Measurements from ENCODE around the gene CCDC8. TPM values are rescaled to one million over a fixed set of nuclear protein-coding genes. Genes with fewer than 3 reads are reported as not detected.
"Not testable (repeated sequence)": the region's sequence is repeated elsewhere in the genome, so short reads cannot be mapped to it uniquely, and the experiment has no call there.

The CCDC8 gene
- total RNA-seq, 2 experiments from 2014 or later: not detected

GRCh38 chr19:46442808-46443450 is 29.6 kb upstream of the CCDC8 start:
- POLR2A ChIA-PET: no interaction called here

GRCh38 chr19:46441866-46442265 is 28.5 kb upstream of the CCDC8 start:
- DNase-seq (no peak), ATAC-seq (ENCODE audit: poor library complexity) (no peak)
- Histone ChIP-seq H3K4me1 (ENCODE audit: insufficient read depth, low read length) (no peaks in the 10 kb centered on the region), H3K36me3 (ENCODE audit: insufficient read depth, low read length) (no peaks in the 10 kb centered on the region), H3K27me3 (ENCODE audit: control insufficient read depth in 1 of 2, insufficient read depth in 2 of 2, low read length in 2 of 2) (no peaks in the 10 kb centered on the region), H3K4me3 (ENCODE audit: low read length) (no peak overlapping the region), H3K9me3 (ENCODE audit: control insufficient read depth in 1 of 2, insufficient read depth in 1 of 2, low read length in 2 of 2) (no peaks in the 10 kb centered on the region), H3K27ac (ENCODE audit: low read depth in 1 of 2, low read length in 2 of 2) (no peak overlapping the region)
- intact Hi-C loops (cut with DNase I, micrococcal nuclease): no loop called here
- POLR2A ChIA-PET: no interaction called here
- H3K9me3 Mint-ChIP-seq: no peaks in the 10 kb centered on the region
- no peak overlapping the region for H3K4me3 Mint-ChIP-seq
- H3K4me1 Mint-ChIP-seq (ENCODE audit: low read depth): no peaks in the 10 kb centered on the region
- TF ChIP-seq CTCF (IDR thresholded peaks at IDR 0.05): no peak
- peaks cover 6% of the 10 kb centered on the region for H3K27me3 Mint-ChIP-seq
- no peaks in the 10 kb centered on the region for H3K36me3 Mint-ChIP-seq (ENCODE audit: low read depth)
- H3K27ac Mint-ChIP-seq: no peak overlapping the region
- CTCF ChIA-PET: no interaction called here

More at GRCh38 chr19:46442808-46443450, 29.6 kb upstream of the CCDC8 start:
- Mint-ChIP-seq H3K4me1 (ENCODE audit: low read depth) (no peaks in the 10 kb centered on the region), H3K27ac (no peak overlapping the region), H3K9me3 (no peaks in the 10 kb centered on the region), H3K36me3 (ENCODE audit: low read depth) (no peaks in the 10 kb centered on the region), H3K4me3 (no peak overlapping the region), H3K27me3 (peaks cover 14% of the 10 kb centered on the region)
- no peak overlapping the region for H3K27ac ChIP-seq (ENCODE audit: low read depth in 1 of 2, low read length in 2 of 2)
- DNase-seq: no peak
- no peaks in the 10 kb centered on the region for H3K27me3 ChIP-seq (ENCODE audit: control insufficient read depth in 1 of 2, insufficient read depth in 2 of 2, low read length in 2 of 2)
- no peak for ATAC-seq (ENCODE audit: poor library complexity)
- CTCF ChIA-PET: no interaction called here
- no peaks in the 10 kb centered on the region for H3K36me3 ChIP-seq (ENCODE audit: insufficient read depth, low read length)
- intact Hi-C loops (cut with DNase I, micrococcal nuclease): no loop called here
- no peaks in the 10 kb centered on the region for H3K4me1 ChIP-seq (ENCODE audit: insufficient read depth, low read length)
- no peaks in the 10 kb centered on the region for H3K9me3 ChIP-seq (ENCODE audit: control insufficient read depth in 1 of 2, insufficient read depth in 1 of 2, low read length in 2 of 2)
- H3K4me3 ChIP-seq (ENCODE audit: low read length): no peak overlapping the region
- no peak for TF ChIP-seq CTCF (IDR thresholded peaks at IDR 0.05)

DNA sequence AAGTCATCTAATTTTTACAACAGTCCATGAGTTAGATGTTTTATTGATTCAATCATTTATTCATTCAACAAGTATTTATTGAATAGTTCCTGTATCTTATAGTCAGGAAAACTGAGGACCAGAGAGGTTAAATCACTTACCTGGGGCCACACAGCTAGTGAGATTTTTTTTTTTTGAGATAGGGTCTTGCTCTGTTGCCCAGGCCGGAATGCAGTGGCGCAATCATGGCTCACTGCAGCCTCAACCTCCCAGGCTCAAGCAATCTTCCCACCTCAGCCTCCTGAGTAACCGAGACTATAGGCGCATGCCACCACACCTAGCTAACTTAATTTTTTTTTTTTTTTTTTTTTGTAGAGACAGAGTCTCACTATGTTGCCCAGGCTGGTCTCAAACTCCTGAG is 22.3 kb upstream of the CCDC8 start:
- CTCF ChIA-PET, POLR2A ChIA-PET: not testable (repeated sequence)
- H3K27me3 Mint-ChIP-seq: peaks cover 35% of the 10 kb centered on the region

DNA sequence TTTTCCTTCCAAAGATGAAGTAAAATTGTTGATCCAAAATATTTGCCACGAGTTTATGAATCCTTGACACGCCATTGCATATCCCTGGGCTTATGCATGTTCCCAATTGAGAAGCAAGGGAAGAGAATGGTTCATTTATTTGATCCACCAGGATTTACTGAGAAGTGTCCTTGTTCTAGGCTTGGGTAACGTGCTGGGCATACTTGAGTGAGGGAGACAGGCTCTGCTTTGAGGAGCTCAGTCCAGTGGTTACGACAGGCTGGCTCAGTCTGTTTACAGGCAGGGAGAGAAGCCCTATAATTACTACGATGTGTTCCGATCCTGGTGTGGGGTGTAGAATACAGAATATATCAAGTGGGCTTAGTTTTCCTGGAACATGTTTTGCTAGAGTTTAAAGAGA is 21.6 kb upstream of the CCDC8 start:
- H3K36me3 ChIP-seq (ENCODE audit: insufficient read depth, low read length): no peaks in the 10 kb centered on the region
- no peak overlapping the region for H3K4me3 Mint-ChIP-seq
- DNase-seq (no peak), ATAC-seq (ENCODE audit: poor library complexity) (no peak)
- no peaks in the 10 kb centered on the region for H3K36me3 Mint-ChIP-seq (ENCODE audit: low read depth)
- no peak overlapping the region for H3K27ac ChIP-seq (ENCODE audit: low read depth in 1 of 2, low read length in 2 of 2)
- no peaks in the 10 kb centered on the region for H3K9me3 ChIP-seq (ENCODE audit: control insufficient read depth in 1 of 2, insufficient read depth in 1 of 2, low read length in 2 of 2)
- intact Hi-C loops (cut with DNase I, micrococcal nuclease): no loop called here
- no peaks in the 10 kb centered on the region for H3K4me1 ChIP-seq (ENCODE audit: insufficient read depth, low read length)
- H3K27me3 Mint-ChIP-seq: peaks cover 42% of the 10 kb centered on the region
- H3K27me3 ChIP-seq (ENCODE audit: control insufficient read depth in 1 of 2, insufficient read depth in 2 of 2, low read length in 2 of 2): peaks cover 2 to 10% of the 10 kb centered on the region in 2 experiments
- ChIA-PET CTCF (no interaction called here), POLR2A (no interaction called here)
- H3K4me3 ChIP-seq (ENCODE audit: low read length): no peak overlapping the region
- H3K9me3 Mint-ChIP-seq: no peaks in the 10 kb centered on the region
- H3K4me1 Mint-ChIP-seq (ENCODE audit: low read depth): peaks cover under 1% of the 10 kb centered on the region
- no peak overlapping the region for H3K27ac Mint-ChIP-seq
- TF ChIP-seq CTCF (IDR thresholded peaks at IDR 0.05): no peak

More for the DNA sequence above, 22.3 kb upstream of the CCDC8 start:
- DNase-seq; H3K36me3 ChIP-seq (ENCODE audit: insufficient read depth, low read length); H3K36me3 Mint-ChIP-seq (ENCODE audit: low read depth); H3K27me3 ChIP-seq (ENCODE audit: control insufficient read depth in 1 of 2, insufficient read depth in 2 of 2, low read length in 2 of 2); H3K4me1 ChIP-seq (ENCODE audit: insufficient read depth, low read length); H3K4me3 ChIP-seq (ENCODE audit: low read length); H3K4me3 Mint-ChIP-seq; H3K9me3 Mint-ChIP-seq; H3K4me1 Mint-ChIP-seq (ENCODE audit: low read depth); H3K27ac Mint-ChIP-seq; ATAC-seq (ENCODE audit: poor library complexity); H3K9me3 ChIP-seq (ENCODE audit: control insufficient read depth in 1 of 2, insufficient read depth in 1 of 2, low read length in 2 of 2); intact Hi-C loops (cut with DNase I, micrococcal nuclease); H3K27ac ChIP-seq (ENCODE audit: low read depth in 1 of 2, low read length in 2 of 2): not testable (repeated sequence)

- H3K27ac ChIP-seq (ENCODE audit: low read depth in 1 of 2, low read length in 2 of 2); ATAC-seq (ENCODE audit: poor library complexity); H3K9me3 Mint-ChIP-seq; POLR2A ChIA-PET; intact Hi-C loops (cut with DNase I, micrococcal nuclease); DNase-seq; H3K4me3 ChIP-seq (ENCODE audit: low read length); CTCF ChIA-PET; H3K36me3 Mint-ChIP-seq (ENCODE audit: low read depth); H3K4me1 ChIP-seq (ENCODE audit: insufficient read depth, low read length); H3K27ac Mint-ChIP-seq; H3K4me3 Mint-ChIP-seq; H3K9me3 ChIP-seq (ENCODE audit: control insufficient read depth in 1 of 2, insufficient read depth in 1 of 2, low read length in 2 of 2); H3K36me3 ChIP-seq (ENCODE audit: insufficient read depth, low read length): not testable (repeated sequence)
- H3K27me3 Mint-ChIP-seq: peaks cover 57% of the 10 kb centered on the region
- peaks cover 10 to 23% of the 10 kb centered on the region in 2 experiments for H3K27me3 ChIP-seq (ENCODE audit: control insufficient read depth in 1 of 2, insufficient read depth in 2 of 2, low read length in 2 of 2)
- peaks cover 15% of the 10 kb centered on the region for H3K4me1 Mint-ChIP-seq (ENCODE audit: low read depth)
Observed at GRCh38 chr19:46433470-46433869, 20.1 kb upstream of the CCDC8 start.
